ACHN (cell line): Measurements from ENCODE around the gene ZNF256.

Experiments used
- DNase-seq: peaks from one replicate; pipeline ENCODE4 v3.0.0-alpha.2; 2015
- in situ Hi-C: cut with HindIII; loops from 2 replicates; pipeline ENCODE4 v1.10.0; 2017; ENCODE audit warnings: low sequenced_read_pairs, low pct_ligation_motif_present, low pct_unique_long_range_greater_than_20kb

Gene ZNF256

GRCh38 chr19:57905258-57905657 lies 42.2 kb downstream of the ZNF256 start:
- in situ Hi-C loops = no loop called here

GRCh38 chr19:57903618-57904184 lies 43.8 kb downstream of the ZNF256 start:
- DNase-seq = no peak
- in situ Hi-C loops = no loop called here

More at GRCh38 chr19:57905258-57905657, 42.2 kb downstream of the ZNF256 start:
- no peak for DNase-seq

GRCh38 chr19:57900311-57900710 lies 47.2 kb downstream of the ZNF256 start:
- in situ Hi-C loops = no loop called here
- no peak for DNase-seq
